HK-2 (cell line): ENCODE data around the gene CDH13.

Experiments
- DNase-seq: peaks from one replicate; pipeline ENCODE4 v3.0.0-alpha.2; 2018; ENCODE audit not compliant: unreplicated experiment

Gene CDH13

DNA sequence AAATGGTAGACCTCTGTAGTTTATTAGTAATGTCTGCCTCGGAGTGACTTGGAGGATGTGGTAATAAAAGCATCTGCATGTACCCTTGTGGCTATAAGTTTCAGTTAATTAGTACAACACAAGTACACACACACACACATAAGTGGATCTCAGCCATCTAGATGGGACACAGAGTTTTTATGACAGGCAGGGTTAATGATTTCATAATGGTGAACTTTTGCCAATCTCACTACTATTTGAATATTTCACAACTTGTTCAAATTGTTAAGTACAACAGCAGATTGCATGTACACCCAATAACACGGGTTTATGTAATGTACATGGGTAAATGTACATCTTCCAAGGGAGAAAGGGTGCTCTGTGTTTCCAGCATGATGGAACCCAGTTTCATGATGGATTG, 669.7 kb downstream of the CDH13 start:
- DNase-seq, result no peak

DNA sequence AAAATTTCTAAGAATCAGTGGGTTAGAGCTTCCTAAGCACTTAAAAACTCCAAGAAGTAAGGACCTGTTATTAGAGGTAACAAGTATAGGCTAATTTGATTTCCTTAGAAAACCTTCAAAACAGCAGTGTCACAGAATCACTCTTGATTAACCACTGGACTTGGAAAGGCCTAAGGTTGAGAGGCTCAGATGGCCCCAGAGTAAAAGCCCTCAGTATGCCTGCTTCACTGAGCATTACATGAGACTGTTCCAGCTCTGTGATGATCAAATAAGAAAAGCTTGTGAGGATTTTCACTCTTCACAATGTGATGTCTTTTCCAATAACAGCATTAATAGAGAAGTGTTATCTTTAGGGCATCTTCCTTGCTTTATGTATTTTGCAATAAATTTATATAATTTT, 671.8 kb downstream of the CDH13 start:
- DNase-seq, result no peak

DNA sequence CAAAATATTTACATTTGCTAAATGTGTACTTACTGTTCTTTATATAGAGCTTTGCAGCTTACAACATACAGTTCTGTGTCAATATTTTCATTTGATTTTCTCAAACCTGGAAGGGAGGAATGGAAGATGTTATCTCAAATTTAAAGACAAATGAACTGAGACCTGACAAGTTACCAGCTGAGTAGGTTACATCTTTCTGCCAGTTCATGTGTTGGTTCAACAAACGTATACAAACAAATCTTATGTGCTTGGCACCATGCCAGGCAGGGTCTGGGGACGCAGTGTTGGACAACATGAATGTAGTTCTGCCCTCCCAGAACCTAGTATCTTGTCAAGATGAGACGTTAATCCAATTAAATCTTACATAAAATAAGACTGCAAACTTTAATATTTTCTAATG, 673.6 kb downstream of the CDH13 start:
- no peak for DNase-seq

DNA sequence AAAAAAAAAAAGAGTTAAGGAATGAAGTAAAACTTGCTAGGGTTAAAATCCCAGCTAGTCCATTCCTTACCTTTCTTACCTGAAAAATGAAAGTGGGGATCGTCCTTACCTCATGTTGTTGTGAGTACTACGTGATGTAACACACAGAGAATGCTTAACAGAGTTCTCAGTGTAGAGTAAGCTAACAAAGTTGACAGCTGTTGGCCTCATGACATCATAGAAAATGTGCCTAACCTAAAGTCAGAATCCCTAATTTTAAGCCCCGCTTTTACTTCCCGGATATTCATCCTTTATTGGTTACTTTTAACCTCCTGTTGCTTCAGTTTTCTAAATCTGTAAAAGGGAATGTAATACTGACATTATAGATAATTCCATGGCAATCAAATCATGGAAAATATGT, 675.2 kb downstream of the CDH13 start:
- no peak for DNase-seq

DNA sequence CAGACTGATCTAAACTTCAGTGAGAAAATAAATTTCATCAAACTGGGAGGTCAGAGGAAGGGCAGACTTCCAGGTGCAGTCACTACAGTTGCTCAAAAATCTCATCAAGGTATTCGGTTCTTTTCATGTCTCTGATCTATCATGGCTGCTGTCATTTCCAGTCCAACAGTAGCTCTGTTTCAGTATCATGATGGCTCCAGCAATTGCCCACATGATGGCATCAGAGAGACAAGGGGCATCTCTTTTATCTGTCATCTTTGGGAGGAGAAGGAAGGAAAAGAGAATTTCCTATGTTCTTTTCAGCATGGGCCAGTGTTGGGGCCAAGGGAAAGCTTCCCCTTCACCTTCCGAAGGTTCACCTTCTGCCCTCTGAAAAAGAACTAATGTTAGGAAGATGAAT, 676.1 kb downstream of the CDH13 start:
- no peak for DNase-seq

DNA sequence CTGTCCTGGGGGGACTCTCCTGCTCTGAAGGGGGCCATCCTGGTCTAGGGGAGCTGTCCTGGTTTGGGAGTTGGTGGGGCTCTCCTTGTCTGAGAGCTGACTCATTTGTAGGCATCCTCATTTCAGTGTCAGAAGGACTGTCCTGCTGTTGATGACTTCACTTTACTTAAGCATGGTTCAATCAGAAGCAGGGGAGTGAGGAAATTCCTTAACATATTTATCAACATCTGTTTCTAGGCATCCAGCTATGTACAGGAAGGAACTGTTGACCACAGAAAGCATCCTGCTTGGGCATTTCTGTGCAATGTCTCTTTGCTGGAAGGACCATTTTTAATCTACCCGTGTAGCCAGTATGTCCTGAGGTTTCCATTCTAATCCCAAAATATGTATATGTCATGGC, 678.3 kb downstream of the CDH13 start:
- DNase-seq, result no peak

DNA sequence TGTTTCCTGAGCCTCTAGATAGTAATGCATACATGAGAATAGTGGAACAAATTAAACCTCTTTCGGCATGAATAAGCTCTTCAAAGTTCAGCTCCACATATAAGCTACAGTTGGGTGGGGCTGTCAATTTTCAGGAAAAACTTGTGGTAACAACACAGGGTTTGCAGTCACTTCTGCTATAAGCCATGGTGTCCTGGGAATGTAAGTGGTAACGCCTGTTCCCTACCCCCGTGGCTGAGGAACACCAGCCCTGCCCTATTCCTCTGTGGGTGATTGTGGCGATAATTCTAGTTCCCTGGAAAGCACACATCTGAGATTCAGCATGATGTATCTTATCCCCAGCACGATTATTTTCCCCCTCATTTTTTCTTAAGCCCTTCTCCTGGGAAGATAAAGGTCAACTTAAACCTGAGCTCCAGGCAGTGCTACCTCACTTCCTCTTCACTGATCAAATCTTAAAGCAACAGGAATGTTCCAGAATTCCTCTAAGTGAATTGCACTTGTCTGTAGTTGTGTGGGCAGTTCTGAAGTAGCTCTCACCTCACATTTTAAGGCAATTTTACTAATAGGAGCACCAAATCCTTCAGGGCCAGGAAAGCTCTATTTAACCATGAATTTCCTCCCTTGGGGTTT, 680.3 kb downstream of the CDH13 start:
- no peak for DNase-seq

DNA sequence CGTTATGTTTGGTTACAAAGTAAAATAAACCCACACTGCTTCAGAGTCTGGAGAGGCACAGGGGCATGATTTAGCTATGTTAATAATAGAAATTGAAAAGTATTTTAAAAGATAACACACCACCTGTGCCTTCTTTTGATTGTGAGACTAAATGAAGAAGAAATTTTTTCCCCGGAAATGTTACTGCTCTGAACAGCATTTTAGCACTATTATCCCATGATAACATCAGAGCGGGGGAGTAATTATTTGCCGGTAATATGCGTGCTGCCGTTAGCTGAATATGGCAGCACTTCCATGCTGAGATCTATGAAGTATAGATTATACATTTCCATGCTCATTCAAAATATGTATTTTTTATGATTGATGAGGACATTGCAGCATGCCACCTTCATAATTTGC, 680.8 kb downstream of the CDH13 start:
- DNase-seq, result no peak

DNA sequence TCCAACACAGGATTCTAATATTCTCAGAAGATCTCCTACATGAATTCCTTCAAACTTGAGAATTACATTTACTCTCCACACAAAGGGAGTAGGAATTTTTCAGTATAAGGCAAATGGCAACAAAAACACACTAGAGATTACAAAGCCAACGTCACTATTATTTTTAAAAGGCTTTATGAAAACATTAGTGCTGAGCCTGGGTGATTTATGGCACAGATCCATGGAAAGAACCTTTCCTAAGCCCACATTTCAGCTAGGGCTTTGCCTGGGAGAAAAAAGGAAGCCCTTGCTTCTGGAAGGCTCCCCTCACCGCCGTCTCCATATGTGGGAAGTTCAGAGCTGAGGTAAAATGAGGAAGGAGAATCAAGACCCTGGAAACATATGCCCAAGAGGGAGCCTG, 681.6 kb downstream of the CDH13 start:
- no peak for DNase-seq

DNA sequence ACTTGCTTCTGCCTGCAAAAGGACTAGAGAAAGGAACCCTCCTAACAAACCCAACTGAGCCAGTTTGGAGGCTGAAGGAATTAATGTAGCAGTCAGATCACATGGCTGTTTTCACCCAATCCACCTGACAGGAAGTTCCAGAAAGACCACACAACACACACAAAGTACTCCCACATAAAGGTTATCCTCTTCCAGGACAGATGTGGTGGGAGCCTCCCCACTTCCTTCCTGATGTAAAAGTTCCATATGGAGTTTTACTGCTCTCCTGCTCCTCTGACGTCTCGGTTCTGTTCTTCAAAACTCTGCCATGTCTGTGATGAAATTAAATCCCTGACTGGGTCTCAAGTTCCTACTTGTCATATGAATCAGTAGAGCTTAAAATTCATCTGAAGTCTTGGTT, 684.0 kb downstream of the CDH13 start:
- DNase-seq, result no peak

DNA sequence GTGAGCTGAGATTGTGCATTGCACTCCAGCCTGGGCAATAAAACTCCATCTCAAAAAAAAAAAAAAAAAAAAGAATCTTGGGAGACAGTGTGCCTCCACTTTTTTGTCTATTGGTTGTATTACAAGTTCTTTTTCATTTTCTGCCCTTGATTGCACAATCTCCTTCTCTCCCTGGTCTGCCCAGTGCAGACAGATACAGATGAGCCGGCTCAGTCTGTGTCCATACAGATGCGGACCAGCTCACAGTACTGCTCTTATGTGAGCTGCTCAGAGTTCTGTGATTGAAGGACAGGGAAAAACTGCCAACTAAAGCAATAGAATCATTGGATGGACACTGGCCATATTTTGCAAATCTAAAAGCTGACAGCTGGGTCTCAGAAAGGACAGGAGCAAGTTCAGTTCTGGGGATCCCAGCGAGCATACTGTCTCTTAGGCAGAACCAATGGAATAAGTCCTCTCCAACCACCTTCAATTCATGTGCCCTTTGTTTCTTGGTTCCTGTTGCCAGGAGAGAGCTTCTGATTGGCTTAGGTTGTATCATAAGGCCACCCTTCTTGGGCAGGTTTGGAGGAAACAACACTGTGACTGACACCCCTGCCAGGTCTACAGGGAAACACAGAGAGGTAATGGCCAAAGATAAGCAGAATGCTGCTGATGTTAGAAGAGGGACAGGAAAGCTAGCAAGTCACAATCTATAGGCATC, 685.4 kb downstream of the CDH13 start:
- DNase-seq, result no peak

DNA sequence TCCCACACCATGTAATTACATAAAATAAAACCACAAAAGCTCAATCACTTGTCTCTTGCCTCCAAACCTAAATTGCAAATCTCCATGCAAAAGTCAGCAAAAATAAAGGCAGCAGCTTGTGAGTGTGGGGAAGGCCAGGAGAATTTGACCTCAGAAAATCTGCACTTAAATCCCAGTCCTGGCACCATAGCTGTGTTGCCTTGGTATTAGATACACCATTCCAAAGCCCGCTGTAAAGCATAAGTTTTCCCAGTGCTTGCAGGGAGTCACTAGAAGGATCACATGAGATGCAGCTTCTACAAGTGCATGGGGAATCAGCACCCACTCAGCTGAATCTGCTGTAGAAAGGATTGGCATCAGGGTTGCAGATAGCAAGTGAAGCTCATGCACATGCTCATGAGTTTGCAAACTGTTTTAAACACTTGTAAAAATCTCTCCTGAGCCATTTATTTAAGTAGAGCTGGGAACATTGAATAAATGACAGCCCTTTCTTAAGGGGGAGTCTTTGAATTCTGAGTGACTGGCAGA, 686.0 kb downstream of the CDH13 start:
- DNase-seq, result no peak

DNA sequence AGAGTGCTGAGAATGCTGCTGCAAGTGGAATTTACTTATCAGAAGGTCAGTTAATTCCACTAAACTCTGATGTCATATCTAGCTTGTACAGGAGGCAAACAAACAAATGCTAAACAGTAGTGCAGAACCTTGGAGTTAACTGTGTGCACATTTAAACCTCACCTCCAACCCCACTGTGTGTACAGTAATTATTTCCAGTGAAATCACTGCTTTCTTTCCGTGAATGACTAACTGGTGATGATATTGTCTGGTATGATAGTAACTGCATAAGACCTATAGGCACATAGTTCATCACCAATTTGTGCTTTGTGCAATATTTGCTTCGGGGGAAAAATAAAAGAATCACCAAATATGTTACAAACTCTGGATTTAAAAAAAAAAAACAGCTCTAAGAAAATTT, 688.5 kb downstream of the CDH13 start:
- no peak for DNase-seq

DNA sequence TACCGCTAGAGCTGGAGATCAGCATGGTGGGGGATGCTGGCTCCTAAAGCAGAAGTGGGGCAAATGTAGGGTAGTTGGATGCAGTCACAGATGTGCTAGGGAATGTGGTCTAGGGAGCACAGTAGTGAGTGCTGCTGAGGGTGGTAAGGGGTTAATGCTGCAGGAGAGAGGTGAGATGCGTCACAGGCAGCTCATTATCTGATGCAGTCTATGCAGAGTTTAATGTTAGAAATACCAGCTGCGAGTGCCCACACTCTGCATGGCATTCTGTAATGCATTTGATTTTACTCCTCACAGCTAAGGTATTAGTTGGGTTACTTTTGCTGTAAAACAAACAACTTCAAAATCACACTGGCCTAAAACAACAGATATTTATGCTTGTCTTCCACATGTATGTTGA, 689.7 kb downstream of the CDH13 start:
- no peak for DNase-seq

DNA sequence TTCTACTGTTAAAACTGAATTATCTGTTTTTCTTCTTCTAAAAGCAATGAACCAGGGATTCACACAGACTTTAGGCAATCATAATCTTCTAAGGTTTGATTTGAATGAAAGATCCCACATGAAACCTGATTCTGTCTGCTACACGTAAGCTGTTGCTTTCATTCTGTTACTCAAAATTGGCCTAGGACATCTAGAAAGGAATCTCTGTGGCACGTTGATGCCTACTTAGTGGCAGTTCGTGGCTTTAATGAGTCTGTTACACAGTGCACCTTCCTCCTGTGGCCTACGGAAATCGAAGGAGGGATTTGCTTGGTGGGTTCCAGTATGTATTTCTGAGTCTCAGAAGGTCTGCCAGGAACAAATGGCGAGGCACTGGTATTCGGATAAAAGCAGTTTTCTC, 691.6 kb downstream of the CDH13 start:
- no peak for DNase-seq

DNA sequence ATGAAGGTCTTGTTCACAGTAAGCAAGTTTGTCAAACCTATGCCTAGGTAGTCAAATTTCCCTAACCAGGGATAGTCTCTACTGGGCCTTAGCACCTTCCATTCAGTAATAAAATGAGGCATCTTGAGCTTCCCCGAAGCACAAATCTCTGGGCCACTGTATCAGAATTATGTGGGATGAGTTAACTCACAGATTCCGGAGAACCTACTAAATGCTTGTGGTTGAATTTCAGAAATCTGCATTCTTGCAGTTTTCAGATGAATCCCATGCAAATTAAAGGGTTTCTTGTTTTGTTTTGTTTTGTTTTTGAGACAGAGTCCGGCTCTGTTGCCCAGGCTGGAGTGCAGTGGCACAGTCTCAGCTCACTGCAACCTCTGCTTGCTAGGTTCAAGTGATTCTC, 702.2 kb downstream of the CDH13 start:
- no peak for DNase-seq

DNA sequence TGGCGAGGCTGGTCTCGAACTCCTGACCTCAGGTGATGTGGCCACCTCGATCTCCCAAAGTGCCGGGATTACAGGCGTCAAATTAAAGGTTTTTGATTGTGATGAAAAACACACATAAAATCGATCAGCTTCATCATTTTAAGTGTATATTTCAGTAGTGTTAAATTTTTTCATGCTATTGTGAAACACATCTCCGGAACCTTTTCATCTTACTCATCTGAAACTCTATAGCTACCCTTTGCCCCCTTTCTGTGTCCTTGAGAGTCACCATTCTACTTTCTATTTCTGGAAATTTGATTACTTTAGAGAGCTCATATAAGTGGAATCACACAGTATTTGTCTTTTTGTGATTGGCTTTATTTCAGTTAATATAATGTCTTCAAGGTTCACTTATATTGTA, 702.7 kb downstream of the CDH13 start:
- no peak for DNase-seq

DNA sequence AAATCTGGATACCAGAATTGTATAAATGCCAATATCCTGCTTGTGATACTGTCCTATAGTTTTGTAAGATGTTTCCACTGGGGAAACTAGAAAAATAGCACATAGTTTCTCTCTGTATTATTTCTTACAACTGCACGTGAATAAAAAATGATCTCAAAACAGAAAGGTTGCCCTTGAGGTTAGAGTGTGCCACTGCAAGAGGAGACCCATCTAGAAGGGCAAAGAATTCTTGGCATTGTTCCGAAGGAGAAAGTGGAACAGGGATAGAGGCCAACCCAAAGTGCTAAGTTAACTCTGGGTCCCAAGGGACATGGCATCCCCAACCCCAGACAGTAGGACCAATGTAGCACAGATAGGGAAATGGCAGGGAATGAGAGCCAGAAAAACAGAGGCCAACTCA, 703.5 kb downstream of the CDH13 start:
- no peak for DNase-seq

DNA sequence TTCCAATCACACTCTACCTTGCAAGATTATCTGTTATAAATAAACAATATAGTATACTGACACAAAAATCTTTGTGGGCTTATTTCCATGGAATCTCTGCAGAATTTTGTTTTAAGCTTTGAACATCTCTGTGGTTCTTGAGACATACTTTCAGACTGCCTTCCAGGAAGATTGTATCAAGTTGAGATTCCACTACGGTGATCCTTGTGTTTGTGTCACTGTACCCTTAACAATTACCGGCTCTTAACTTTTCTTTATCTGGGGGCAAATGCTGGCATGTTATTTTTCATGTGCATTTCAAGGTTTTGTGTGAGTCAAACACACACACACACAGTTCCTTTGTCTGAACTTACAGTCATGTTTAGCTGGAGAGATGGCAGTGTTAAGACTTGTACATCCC, 708.3 kb downstream of the CDH13 start:
- no peak for DNase-seq

DNA sequence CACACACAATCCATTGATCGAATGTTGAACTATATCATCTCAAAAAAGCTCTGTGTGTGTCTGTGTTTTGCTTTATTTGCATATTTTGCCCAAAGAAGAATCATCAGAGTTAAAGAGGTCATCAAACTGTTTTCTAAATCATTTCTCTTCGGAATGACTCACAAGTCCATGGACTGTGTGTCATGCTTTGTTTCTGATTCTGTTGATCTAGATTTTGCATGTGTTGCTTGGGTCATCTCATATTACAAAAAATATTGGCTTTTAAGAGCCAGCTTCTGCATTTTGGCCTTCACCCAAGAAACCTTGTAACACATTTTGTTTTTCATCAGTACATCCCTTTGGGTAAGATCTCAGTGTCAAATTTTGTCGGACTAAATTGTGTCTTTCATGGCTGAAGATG, 709.8 kb downstream of the CDH13 start:
- DNase-seq, result no peak

DNA sequence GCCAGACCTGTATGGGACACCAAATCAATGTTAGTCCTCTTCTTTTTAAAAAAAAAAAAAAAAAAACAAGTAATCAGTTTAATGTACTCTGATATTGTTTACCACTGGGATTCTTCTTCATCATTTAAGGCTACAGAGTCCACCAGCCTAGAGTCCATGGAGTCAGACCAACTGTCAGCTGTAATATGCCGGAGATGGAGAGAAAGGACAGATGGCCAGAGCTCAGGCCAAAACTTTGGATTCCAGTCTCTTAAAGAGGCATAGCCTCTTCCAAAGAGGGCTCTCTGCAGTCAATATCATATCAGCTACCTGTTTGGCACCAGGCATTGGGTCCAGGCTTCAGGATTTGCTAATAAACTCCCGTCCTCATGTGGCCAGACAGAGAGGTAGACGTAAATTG, 711.4 kb downstream of the CDH13 start:
- no peak for DNase-seq

DNA sequence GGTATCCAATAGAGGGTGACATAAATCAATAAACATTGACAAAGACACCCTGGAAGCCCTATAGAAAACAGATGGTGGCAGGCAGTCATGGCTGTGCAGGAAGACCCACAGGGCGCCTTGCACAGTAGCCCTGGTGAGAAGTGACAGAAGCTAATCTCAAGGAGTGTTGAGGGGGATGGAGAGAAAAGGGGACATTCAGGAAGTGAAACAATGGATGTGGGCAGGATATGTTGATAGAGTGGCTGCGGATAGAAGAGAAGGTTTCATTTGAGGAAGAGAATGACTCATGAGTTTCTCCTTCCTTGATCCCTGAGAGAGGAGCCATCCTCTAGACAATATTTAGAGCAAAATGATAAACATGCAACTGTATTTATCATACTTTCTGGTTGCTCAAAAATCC, 712.2 kb downstream of the CDH13 start:
- DNase-seq, result no peak

DNA sequence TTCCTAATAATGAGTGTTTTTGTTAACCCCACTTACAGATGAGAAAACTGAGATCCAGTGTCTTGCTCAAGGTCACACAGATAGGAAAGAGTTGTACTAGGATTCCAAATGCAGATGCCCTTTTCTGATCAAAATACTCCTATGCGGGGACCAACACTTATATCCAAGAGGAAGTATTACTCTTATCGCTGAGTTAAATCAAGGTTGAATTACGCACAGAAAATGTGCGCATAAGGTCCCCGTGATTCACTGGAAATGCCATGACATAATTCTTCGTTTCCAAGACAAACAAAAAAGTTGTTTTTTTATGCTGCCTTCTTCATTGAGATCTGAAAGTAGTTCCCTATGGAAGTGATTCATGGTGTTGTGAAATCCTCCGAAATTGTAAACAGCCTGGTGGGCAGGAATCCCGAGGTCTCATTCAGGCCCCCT, 717.2 kb downstream of the CDH13 start:
- DNase-seq, result no peak
